Pulmonary artery endothelial cell (primary cell): ENCODE results near the gene SEMA3G. TPM values are rescaled to one million over a fixed set of nuclear protein-coding genes. Genes with fewer than 3 reads are reported as not detected.

ENCODE experiments used
- DNase-seq: peaks from one replicate; pipeline ENCODE4 v3.0.0-alpha.2; 2011; ENCODE audit warnings: low read depth, low spot score
- total RNA-seq: library from RNA; depleted of rRNA; stranded (reverse); fragments of >200 nt; gene quantifications from 2 replicates; pipeline ENCODE4 v1.2.3, GENCODE V29; 2014

SEMA3G gene
- total RNA-seq, 1 donor from 2014 or later, result 6.4 TPM

DNA sequence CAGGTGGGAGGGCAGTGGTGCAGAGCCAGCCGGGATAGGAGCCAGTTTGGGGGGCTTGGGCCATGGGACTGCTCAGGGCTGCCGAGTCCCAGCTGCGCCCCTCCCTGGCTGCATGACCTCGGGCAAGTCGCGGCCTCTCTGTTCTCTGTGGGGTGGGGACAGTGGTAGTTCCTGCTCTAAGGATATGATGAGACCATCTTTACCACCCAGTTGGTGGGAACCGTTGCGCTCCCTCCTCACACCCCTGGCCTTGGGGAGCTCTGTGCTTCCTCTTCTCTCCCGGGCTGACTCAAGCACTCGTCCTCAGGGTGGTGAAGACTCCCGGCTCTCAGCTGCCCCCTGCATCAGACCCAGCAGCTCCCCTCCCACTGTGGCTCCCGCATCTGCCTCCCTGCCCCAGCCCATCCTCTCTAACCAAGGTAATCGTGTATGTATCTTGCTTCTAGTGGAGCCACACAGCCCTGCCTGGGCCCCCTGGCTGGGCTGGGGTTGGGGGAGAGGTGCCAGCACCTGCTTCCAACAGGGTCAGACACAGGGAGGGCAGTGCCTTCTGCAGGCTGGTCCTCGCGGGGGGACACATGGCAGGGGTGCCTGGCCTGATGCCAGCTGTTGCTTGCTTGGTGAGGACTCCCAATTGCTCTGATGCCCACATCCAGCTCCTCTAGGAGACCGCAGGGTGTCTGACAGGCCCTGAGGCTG is 35.1 kb upstream of the SEMA3G start:
- DNase-seq, result no peak

DNA sequence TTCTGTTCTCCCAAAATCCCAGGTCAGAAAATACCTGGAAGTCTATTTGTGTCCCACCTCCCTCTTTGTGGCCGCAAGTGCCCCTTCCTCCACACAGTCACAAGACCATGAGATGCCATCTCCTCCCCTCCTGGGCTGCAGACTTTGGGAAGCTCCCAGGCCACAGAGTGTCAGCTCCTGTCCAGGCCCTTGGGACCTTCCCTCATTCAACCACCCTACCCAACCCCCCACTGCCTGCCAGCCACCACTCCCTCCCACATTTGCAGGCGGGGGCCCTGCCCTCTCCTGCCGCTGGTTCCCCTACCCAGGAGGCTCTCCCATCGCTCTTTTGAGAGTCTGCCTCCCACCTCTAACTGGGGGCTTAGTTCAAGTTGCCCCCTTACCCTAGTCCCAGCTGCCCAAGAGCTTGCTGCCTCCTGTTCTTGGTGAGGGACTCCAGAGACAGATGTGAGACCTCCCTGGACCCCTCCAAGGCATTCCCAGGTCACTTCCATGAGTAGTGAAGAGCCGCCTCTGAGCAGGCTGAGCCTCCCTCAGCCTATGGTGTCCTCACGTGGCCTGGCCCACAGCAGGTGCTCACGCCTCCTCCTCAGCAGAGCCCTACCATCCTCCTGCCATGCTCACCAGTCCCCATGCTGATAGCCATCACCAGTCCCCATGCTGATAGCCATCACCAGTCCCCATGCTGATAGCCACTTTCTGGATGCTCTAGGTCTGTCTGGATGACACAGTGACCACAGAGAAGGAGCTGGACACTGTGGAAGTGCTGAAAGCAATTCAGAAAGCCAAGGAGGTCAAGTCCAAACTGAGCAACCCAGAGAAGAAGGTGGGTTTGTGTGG is 34.4 kb upstream of the SEMA3G start:
- no peak for DNase-seq

DNA sequence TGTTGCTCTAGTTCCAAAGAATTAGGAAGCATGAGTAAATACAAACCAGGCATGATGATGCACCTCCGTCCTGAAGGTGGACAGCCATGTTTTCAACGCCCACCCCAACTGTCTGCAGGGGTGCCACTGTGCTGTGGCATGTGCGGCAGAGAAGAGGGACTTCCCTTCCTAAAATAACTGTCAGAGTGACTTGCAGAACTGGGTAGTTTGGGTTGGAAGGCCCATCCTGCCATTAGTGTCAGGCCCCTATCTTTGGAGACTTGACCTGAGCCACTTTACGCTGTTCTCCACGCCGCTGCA is 32.8 kb upstream of the SEMA3G start:
- DNase-seq, result no peak

DNA sequence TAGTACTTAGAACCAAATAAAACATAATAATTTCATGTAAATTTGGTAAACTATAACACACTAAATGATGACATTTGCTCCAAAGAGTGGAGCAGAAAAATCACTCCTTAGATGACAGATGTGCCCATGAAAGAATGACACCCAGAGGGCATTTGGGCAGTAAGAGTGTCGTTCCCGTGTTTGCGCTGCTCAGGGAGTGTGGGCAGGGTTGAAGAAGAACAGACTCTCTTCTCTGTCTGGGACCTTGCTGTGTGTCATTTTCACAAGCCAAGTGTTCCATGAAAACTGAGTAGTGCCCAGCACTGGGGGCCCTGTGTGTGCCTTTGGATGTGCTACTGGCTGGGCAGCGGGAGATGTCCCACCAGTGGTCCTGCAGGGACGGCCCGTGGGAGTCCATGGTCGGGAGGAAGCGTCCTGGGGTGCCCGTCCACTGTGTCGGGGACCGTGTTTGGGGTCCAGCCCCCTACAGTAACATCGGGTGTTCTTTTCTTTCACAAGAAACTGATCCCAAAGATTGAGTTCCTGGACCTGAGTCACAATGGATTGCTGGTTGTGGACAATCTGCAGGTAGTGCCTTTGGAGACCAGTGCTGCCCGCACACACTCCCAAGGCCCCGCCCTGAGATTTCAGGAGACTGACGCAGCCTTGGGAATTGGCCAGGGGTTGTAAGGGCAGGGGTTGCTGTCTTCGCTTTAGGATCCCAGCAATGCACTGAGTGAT is 32.3 kb upstream of the SEMA3G start:
- DNase-seq, result no peak

DNA sequence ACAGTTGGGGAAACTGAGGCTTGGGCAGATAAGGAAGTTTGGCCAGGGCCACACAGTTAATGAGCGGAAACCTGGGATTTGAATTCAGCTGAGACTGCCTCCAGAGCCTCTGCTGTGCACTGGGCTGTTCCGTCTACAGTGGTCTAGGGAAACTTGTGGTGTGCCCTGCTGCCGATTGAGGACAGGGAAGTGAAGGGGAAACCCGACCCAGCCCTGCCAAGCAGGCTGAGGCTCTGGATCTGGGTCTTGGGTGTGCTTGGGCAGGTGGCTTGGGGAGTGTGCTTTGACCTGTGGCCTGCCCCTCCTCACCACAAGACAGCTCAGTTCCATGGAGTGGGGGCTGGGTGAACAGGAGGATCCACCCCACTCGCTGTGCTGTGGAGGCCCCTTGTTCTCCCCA is 28.1 kb upstream of the SEMA3G start:
- no peak for DNase-seq

DNA sequence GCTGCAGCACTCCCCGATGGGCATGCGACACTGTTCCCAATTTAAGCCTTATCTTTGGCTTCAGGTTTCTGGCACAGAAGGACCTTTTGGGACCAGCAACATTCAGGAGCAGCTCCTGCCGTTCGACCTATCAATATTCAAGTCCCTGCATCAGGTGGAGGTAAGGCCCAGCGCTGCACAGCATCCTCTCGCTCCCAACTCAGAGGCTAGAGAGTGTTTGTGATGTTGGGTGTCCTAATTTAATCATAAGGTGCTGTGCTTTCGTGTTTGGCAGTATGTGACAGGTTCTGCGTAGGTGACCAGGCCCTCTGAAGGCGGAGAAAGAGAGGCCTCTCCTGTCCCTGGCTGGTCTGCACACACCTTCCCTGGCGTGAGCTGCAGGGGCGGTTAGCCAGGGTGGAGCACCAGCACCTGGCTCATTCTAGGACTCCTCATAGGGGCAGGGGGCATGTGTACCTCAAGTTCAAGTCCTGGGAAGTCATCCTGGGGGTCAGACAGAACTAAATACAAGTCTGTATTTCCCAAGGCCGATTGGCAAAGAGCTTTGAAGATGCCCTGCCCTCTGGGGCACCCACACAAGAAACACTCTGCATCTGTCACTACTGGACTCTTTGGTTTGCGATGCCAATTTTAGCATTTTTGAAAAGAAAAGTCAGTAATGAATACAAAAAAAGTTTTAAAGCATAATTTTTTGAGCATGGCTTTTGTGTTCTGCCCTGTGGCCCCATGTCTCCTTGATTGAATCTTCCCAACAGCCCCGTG is 27.5 kb upstream of the SEMA3G start:
- DNase-seq, result no peak

DNA sequence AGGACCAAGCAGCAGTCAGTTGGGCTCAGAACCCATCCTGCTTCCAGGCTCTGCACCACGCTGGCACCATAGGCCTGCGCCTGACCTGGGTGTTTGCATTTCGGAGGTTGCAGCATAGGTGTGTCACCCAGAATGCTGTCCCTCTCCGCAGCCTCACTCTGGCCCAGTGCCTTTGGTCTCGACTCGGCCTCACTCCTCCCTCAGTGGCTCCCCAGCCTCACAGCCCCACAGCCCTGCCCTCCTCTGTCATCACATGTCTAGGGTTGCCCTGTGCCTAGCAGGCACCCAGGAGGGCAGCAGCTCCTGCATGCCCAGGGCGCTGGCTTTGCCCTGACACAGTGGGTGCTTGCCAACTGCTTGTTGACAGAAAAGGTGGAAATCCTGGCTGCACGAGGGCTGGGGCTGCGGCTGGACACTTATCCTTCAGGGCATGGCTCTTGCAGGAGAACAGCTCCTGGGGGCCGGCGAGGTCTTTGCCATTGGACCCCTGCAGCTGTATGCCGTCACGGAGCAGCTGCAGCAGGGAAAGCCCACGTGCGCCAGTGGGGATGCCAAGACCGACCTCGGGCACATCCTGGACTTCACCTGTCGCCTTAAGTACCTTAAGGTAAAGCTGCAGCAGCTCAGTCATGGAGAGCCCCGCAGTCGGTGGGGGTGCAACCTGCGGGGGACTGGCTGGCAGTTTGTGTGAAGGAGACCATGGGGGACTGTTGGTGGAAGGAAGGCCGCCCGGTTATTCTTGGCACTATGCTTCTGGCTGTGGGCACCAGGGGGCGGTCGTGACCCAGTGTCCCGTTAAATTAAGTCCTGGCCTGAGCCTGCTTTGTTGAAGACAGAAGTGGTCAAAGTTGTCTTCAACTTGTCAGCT is 26.7 kb upstream of the SEMA3G start:
- DNase-seq, result no peak

DNA sequence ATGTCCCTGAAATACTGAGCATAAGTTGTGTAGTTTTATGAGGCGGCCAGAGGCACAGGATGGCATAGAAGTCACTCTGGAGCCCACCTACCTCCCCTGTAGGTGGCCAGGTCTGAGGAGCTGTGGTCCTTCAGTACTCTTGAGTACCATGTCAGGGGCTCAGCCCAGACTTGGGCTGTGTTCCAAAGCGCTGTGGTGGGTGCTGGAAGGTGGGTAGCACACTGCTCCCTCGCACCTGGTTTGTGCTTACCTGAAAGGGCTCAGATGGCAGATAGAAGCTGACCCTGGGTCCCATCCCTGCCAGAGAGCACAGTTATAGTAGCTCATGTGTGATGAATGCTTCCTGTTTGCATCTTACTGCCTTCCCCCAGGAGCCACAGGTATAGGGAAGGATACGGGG is 26.0 kb upstream of the SEMA3G start:
- DNase-seq, result no peak

DNA sequence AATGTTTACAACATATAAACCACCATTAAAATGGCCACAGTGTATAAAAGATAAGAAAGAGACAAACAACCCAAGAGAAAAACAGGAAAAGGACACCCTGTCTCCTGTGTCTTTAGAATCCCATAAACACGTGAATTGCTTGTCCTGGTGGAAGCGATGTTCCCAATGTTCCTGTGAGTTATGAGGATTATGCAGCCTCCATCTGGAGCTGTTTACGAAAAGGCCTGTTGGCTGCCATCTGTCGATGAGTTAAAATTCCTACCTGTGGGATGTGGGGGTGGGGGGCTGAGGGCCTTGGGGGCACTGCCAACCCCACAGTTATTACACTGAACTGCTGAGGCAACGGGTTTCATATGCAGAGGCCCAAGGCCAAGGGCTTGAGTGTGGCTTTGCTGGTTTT is 24.1 kb upstream of the SEMA3G start:
- DNase-seq, result no peak

DNA sequence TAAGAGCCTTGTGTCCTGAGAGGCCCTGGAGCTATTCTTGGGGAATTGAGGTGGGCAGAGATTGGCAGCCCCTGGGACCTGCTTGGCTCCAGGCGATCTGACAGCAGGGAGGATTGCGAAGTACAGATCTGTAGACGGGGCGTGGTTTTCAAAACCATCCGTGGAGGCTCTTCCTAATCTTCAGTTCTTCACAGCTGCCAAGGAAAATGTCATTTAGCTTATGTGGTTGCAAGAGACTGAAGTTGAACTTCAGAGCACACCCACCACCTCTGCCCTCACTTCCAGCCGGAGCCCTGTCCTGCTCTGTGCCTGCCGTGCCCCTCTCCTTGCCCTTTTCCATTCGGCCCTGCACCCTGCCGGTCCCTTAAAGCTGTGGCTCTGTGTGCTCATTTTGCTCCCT is 23.4 kb upstream of the SEMA3G start:
- no peak for DNase-seq

DNA sequence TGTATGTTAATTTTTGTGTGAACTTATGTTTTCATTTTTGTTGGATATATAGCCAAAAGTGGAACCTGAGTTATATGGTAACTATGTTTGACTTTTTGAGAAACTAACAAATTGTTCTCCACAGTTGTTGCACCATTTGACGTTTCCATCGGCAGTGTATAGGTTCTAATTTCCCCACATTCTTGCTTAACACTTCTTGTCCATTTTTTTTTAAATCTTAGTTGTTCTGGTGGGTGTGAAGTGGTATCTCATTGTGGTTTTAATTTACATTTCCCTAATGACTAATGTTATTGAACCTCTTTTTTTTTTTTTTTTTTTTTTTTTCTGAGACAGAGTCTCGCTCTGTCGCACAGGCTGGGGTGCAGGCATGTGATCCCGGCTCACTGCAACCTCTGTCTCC is 18.5 kb upstream of the SEMA3G start:
- DNase-seq, result no peak

DNA sequence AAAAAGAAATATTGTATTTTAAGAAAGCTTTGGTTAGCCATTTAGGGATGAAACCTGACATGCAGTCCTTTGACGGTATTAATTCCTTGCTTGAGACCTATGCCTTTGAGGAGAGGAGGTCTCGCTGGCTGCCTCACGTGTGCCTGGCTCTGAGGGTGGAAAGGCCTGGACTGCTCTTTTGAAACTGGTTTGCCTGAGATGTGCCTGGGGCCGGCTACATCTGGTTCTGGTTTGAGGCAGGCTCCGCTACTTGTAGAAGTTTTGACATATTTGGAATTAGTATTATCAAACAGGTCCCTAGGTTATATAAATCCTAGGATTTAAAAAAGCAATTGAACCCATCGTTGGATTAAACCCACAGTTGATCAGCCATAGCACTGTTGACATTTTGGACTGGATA is 17.0 kb upstream of the SEMA3G start:
- no peak for DNase-seq

DNA sequence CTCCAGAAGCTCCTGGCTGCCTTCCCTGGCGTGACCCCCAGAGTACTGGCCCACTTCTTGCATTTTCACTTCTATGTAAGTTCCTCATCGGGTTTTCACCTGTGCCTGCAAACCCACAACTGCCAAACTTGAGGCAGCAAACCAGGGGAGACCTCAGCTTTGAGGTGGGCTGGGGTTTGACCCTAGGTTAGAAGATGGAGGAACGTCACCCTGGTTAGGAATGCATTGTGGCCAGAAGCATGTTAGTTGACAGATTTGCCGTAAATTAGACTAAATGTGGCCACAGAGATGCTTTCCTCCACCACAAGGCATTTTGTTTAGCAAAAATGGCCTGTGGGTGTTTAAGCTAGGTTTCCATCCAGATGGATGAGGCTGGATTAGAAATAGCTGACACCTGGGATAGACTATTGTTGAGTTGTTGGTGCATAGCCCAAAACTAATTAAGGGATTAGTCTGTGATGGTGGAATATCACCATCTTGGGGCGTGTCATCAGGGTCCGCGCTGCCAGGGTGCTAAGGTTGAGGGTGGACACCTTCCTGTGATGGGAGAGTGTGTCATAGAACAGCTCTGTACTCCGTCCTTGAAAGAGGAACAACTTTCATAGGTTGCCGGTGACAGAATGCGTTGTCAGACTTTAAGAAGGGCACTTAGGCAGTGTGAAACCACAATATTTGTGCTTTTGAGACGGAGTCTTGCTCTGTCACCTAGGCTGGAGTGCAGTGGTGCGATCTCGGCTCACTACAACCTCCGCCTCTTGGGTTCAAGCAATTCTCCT is 14.1 kb upstream of the SEMA3G start:
- no peak for DNase-seq

DNA sequence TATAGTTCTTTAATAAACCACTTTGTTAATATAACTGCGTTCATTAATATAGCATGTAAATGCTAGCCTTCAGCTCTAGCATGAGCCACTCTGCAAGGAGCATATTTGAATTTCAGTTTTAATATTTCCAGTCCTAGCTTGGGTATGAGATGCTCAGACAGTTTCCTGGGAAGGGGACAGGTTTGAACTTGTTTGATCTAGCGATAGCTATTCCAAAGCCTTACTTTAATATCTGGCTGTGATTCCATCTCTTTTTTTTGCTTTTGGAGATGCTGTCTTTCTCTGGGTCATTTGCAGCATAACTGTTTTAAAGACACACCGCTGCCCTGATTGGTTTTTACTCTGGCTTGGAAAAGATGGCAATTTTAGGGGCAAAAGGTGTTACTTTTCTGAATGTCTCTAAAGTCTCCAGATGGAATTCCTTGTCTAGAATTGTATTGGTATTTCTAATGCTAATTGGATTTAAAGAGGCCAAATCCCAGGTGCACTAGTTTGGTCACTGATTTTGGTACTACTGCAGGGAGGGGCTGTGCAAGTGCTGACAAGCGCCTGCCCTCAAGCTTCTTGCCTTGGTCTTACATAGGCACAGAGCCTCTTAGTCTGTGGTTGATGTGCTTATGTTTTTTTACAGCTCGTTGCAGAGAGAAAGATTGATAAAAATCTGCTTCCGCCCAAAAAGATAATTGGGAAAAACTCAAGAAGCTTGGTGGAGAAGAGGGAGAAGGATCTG is 13.3 kb upstream of the SEMA3G start:
- no peak for DNase-seq

DNA sequence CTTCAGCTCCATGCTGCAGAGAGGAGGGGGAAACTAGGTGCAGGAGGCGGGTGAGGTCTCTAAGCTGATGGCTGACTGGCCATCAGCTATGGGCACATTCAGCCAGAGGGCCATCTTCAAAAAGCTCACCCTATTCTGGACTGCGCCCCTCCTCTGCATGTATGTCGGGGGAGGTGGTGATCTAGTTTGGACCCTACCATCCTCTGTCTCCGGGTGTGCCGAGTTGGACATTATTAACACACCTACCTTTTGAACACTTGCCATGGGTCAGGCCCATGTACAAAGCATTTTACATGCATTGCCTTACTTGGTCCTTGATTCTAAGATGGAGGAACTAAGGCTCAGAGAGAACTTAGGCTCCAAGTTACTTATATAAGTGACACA is 11.9 kb upstream of the SEMA3G start:
- DNase-seq, result no peak

DNA sequence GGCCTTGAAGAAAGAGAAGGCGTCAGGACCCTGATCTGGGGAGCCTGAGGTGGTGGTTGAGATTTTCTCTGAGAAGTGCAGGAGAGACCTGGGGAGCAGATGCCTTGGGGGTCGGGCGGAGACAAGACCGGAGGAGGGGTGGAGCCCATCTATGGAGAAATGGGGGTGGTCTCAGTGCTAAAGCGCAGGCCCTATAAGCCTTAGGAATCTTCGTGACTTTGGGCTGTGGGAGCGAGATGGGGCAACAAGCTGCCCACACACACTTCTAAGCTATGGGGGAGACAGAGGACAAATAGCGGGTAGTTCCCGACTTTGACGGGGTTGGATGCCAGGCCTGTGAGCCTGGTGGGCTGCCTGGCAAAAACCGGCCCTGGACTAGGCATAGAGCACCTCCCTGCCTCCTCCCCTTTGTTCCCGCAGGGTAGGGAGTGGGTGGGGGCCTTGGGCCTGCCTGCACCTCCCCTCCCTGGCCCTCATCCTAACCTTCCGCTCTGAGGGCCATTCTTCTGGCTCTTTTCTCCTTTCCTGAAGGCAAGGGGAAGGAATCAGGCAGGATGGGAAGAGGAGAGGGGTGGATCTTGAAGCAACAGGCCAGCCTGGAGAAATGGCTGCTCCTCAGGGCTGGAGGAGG is 11.4 kb upstream of the SEMA3G start:
- DNase-seq, result no peak

DNA sequence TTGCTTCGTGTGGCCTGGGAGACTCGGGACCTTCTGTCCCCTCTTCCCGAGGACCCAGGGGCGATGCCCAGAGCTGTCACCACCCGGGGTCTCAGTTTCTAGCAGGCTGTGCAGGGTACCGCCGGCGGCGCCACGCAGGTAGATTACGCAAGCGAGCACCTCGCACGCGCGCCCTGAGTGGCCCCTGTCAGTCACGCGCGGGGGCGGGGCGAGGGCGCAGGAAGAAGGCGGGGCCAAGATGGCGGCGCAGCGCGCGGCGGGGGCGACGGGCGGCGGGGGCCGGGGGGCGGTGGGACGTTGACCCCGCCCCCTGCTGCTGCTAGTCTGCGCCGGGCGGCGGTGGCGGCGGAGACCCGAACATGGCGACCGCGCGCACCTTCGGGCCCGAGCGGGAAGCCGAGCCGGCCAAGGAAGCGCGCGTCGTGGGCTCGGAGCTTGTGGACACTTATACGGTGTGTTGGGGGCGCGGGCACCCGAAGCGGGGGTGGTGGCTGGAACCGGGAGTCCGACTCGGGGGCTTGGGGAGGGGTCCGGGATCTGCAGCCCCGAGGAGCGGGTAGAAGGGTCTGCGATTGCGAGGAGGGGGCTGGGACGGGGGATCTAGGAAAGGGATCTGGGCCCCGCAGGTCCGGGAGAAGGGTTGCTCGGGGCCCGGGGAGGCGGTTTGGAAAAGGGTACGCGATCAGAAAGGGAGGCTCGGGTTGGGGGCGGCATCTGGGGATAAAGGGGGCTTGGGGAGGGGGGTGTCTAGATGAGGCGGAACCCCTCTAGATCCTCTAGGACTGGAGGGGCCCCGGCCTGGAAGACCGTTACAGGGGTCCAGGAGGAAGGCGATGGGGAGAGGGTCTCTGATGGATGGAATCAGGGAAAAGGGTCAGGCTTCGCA is 10.6 kb upstream of the SEMA3G start, which contains the start of gene NISCH:
Gene NISCH (plus strand): TSS at position 322 of the 886 bp plus-strand sequence. CDS start 38 bp downstream, at position 360.
- peak; percentile 27 for DNase-seq

DNA sequence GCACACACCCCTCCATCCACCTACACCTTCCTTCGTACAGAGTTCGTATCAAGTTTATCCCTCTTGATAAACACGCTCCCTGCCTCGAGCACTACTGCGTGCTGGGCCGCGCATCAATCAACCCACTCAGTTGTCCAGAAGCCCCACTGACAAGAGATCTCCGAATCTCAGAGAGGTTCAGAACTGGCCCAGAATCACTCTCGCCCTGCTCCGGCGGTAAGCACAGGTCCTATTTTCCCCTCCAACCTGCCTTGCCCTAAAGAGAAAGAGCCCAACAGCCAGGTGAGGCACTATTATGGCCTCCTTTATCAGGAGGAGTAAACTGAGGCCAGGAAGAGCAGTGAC is 10.0 kb upstream of the SEMA3G start:
- no peak for DNase-seq
